ENCODE data around the gene MEOX2. TPM values are rescaled to one million over a fixed set of nuclear protein-coding genes. Genes with fewer than 3 reads are reported as not detected.

Gene MEOX2
- total and polyA plus RNA-seq, 2 experiments from 2014 or later, result 0.34 TPM; not detected in 1

GRCh38 chr7:15669443-15670090, 16.9 kb downstream of the MEOX2 start:
- Histone ChIP-seq H3K4me3 (no peak overlapping the region), H3K4me1 (ENCODE audit: low read depth) (no peaks in the 10 kb centered on the region), H3K27ac (no peak overlapping the region), H3K36me3 (no peaks in the 10 kb centered on the region), H3K27me3 (no peaks in the 10 kb centered on the region), H3K9me3 (ENCODE audit: low read depth) (no peaks in the 10 kb centered on the region)
- TF ChIP-seq, protein P1, sequence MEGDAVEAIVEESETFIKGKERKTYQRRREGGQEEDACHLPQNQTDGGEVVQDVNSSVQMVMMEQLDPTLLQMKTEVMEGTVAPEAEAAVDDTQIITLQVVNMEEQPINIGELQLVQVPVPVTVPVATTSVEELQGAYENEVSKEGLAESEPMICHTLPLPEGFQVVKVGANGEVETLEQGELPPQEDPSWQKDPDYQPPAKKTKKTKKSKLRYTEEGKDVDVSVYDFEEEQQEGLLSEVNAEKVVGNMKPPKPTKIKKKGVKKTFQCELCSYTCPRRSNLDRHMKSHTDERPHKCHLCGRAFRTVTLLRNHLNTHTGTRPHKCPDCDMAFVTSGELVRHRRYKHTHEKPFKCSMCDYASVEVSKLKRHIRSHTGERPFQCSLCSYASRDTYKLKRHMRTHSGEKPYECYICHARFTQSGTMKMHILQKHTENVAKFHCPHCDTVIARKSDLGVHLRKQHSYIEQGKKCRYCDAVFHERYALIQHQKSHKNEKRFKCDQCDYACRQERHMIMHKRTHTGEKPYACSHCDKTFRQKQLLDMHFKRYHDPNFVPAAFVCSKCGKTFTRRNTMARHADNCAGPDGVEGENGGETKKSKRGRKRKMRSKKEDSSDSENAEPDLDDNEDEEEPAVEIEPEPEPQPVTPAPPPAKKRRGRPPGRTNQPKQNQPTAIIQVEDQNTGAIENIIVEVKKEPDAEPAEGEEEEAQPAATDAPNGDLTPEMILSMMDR (IDR thresholded peaks at IDR 0.05; ENCODE audit: low read depth, low read length), result no peak
- DNase-seq (ENCODE audit: low read depth in 1 of 2, low spot score in 1 of 2), result no peak

- TF ChIP-seq, protein P1 (IDR thresholded peaks at IDR 0.05; ENCODE audit: low read depth, low read length), result no peak
- H3K36me3 ChIP-seq, result no peaks in the 10 kb centered on the region
- no peaks in the 10 kb centered on the region for H3K27me3 ChIP-seq
- H3K4me1 ChIP-seq (ENCODE audit: low read depth), result no peaks in the 10 kb centered on the region
- DNase-seq (ENCODE audit: low read depth in 1 of 2, low spot score in 1 of 2), result no peak
- H3K9me3 ChIP-seq (ENCODE audit: low read depth), result no peaks in the 10 kb centered on the region
- H3K4me3 ChIP-seq, result no peak overlapping the region
- H3K27ac ChIP-seq, result no peak overlapping the region
Observed at GRCh38 chr7:15667991-15668390, 18.5 kb downstream of the MEOX2 start.

GRCh38 chr7:15662451-15662850, 24.0 kb downstream of the MEOX2 start:
- H3K9me3 ChIP-seq (ENCODE audit: low read depth), result no peaks in the 10 kb centered on the region
- H3K4me3 ChIP-seq, result no peak overlapping the region
- no peaks in the 10 kb centered on the region for H3K4me1 ChIP-seq (ENCODE audit: low read depth)
- H3K27ac ChIP-seq, result no peak overlapping the region
- no peaks in the 10 kb centered on the region for H3K36me3 ChIP-seq
- DNase-seq (ENCODE audit: low read depth in 1 of 2, low spot score in 1 of 2), result no peak
- H3K27me3 ChIP-seq, result no peaks in the 10 kb centered on the region
- TF ChIP-seq, protein P1 (IDR thresholded peaks at IDR 0.05; ENCODE audit: low read depth, low read length), result no peak

GRCh38 chr7:15658247-15658646, 28.2 kb downstream of the MEOX2 start:
- Histone ChIP-seq H3K27me3 (no peaks in the 10 kb centered on the region), H3K4me3 (no peak overlapping the region), H3K4me1 (ENCODE audit: low read depth) (no peaks in the 10 kb centered on the region), H3K27ac (no peak overlapping the region), H3K9me3 (ENCODE audit: low read depth) (no peaks in the 10 kb centered on the region), H3K36me3 (no peaks in the 10 kb centered on the region)
- TF ChIP-seq, protein P1 (IDR thresholded peaks at IDR 0.05; ENCODE audit: low read depth, low read length), result no peak
- no peak for DNase-seq (ENCODE audit: low read depth in 1 of 2, low spot score in 1 of 2)

DNA sequence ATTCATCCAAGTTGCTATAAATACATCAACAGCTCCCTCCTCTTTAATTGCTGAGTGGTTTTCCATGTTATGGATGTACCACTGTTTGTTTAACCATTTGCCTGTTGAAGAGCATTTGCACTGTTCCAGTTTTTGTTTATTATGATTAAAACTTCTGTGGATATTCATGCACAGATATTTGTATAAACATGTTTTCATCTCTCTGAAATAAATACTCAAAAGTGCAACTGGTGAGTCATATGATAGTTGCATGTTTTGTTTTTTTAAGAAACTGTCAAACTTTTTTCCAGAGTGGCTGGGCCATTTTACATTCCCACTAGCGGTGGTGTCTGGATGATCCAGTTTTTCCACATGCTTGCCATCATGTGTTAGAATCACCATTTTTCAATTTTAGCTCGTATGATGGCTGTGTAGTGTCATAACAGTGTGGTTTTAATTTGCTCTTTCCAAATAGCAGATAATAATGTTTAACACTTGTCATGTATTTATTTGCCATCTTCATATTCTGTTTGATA, 33.6 kb downstream of the MEOX2 start:
- H3K4me1 ChIP-seq (ENCODE audit: low read depth), result no peaks in the 10 kb centered on the region
- H3K36me3 ChIP-seq, result no peaks in the 10 kb centered on the region
- TF ChIP-seq, protein P1 (IDR thresholded peaks at IDR 0.05; ENCODE audit: low read depth, low read length), result no peak
- DNase-seq (ENCODE audit: low read depth in 1 of 2, low spot score in 1 of 2), result no peak
- no peak overlapping the region for H3K27ac ChIP-seq
- no peak overlapping the region for H3K4me3 ChIP-seq
- no peaks in the 10 kb centered on the region for H3K27me3 ChIP-seq
- H3K9me3 ChIP-seq (ENCODE audit: low read depth), result no peaks in the 10 kb centered on the region
